ENCODE results near the gene LRRC72.

- TF ChIP-seq CTCF (IDR thresholded peaks at IDR 0.05; ENCODE audit: low read length) (no peak), EZH2phosphoT487 (IDR thresholded peaks at IDR 0.05; ENCODE audit: low read length) (no peak), EZH2 (optimal IDR thresholded peaks at IDR 0.05; ENCODE audit: low read depth, low read length) (no peak)
Observed at GRCh38 chr7:16494955-16495719, 31.5 kb upstream of the LRRC72 start.

All from MM.1S (cell line).